A673 (cell line): Measurements from ENCODE around the gene TCF7L2.

Experiments used
- EZH2 ChIP-seq: fragments of 200-600 bp; sonication (generic); IDR thresholded peaks from 2 replicates; pipeline ENCODE4 v1.6.1; 2017; ENCODE audit warnings: borderline replicate concordance, low read depth, mild to moderate bottlenecking, mixed read lengths, antibody characterized with exemption, low read length; ENCODE audit not compliant: poor library complexity, severe bottlenecking
- TF ChIP-seq, protein P1 (sequence below): fragments of 300-800, 200-600 bp; sonication (generic); conservative IDR thresholded peaks from 2 replicates; pipeline ENCODE4 v1.5.1; 2017; ENCODE audit warnings: low read depth, mild to moderate bottlenecking, antibody characterized with exemption, low read length, moderate library complexity, mixed read lengths

DNA sequence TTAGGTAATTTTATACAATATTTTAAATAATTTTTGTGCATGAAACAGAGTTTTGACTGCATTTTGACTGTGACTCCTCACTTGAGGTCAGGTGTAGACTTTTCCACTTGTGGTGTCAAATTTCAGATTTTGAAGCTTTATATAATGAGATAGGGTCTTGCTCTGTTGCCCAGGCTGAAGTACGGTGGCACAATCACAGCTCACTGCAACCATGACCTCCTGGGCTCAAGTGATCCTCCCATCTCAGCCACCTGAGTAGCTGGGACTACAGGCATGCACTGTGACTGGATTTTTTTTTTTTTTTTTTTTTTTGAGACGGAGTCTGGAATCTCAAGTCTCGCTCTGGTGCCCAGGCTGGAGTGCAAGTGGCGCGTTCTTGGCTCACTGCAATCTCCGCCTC, 74.9 kb downstream of the TCF7L2 start:
- TF ChIP-seq, protein P1, sequence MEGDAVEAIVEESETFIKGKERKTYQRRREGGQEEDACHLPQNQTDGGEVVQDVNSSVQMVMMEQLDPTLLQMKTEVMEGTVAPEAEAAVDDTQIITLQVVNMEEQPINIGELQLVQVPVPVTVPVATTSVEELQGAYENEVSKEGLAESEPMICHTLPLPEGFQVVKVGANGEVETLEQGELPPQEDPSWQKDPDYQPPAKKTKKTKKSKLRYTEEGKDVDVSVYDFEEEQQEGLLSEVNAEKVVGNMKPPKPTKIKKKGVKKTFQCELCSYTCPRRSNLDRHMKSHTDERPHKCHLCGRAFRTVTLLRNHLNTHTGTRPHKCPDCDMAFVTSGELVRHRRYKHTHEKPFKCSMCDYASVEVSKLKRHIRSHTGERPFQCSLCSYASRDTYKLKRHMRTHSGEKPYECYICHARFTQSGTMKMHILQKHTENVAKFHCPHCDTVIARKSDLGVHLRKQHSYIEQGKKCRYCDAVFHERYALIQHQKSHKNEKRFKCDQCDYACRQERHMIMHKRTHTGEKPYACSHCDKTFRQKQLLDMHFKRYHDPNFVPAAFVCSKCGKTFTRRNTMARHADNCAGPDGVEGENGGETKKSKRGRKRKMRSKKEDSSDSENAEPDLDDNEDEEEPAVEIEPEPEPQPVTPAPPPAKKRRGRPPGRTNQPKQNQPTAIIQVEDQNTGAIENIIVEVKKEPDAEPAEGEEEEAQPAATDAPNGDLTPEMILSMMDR, result no peak
- TF ChIP-seq EZH2, result no peak
